ENCODE results near the gene ACSF3. TPM values are rescaled to one million over a fixed set of nuclear protein-coding genes. Genes with fewer than 3 reads are reported as not detected.

The ACSF3 gene
- total RNA-seq, 1 experiment from 2014 or later: 38.7 TPM

- in situ Hi-C loops (cut with HindIII; ENCODE audit: low sequenced_read_pairs): no loop called here
- DNase-seq (ENCODE audit: low spot score): no peak
Observed at GRCh38 chr16:89166696-89167424, 73.2 kb downstream of the ACSF3 start.

- in situ Hi-C loops (cut with HindIII; ENCODE audit: low sequenced_read_pairs): no loop called here
- DNase-seq (ENCODE audit: low spot score): peak; percentile 76
Observed at GRCh38 chr16:89167425-89167941, 73.8 kb downstream of the ACSF3 start.

GRCh38 chr16:89168381-89169189 lies 74.9 kb downstream of the ACSF3 start:
- in situ Hi-C loops (cut with HindIII; ENCODE audit: low sequenced_read_pairs): no loop called here
- no peak for DNase-seq (ENCODE audit: low spot score)

GRCh38 chr16:89169778-89170177 lies 76.1 kb downstream of the ACSF3 start:
- in situ Hi-C loops (cut with HindIII; ENCODE audit: low sequenced_read_pairs): no loop called here
- DNase-seq (ENCODE audit: low spot score): no peak

- in situ Hi-C loops (cut with HindIII; ENCODE audit: low sequenced_read_pairs): no loop called here
- peak; percentile 53 for DNase-seq (ENCODE audit: low spot score)
Observed at GRCh38 chr16:89170346-89171215, 76.9 kb downstream of the ACSF3 start.

GRCh38 chr16:89171216-89172170 lies 77.8 kb downstream of the ACSF3 start, which contains the start of gene CDH15:
Gene CDH15, plus strand, starts transcription at chr16:89171748. Its CDS starts 84 bp downstream, at chr16:89171832.
- peak; percentile 99 for DNase-seq (ENCODE audit: low spot score)
- in situ Hi-C loops (cut with HindIII; ENCODE audit: low sequenced_read_pairs): no loop called here

- peak; percentile 26 for DNase-seq (ENCODE audit: low spot score)
- in situ Hi-C loops (cut with HindIII; ENCODE audit: low sequenced_read_pairs): no loop called here
Observed at GRCh38 chr16:89172171-89172527, 78.5 kb downstream of the ACSF3 start.

GRCh38 chr16:89172528-89173173 lies 79.0 kb downstream of the ACSF3 start:
- in situ Hi-C loops (cut with HindIII; ENCODE audit: low sequenced_read_pairs): no loop called here
- peak; percentile 41 for DNase-seq (ENCODE audit: low spot score)

- in situ Hi-C loops (cut with HindIII; ENCODE audit: low sequenced_read_pairs): no loop called here
- DNase-seq (ENCODE audit: low spot score): peak; percentile 28
Observed at GRCh38 chr16:89173174-89173921, 79.7 kb downstream of the ACSF3 start.

- DNase-seq (ENCODE audit: low spot score): peak; percentile 28
- in situ Hi-C loops (cut with HindIII; ENCODE audit: low sequenced_read_pairs): no loop called here
Observed at GRCh38 chr16:89174055-89174827, 80.6 kb downstream of the ACSF3 start.

GRCh38 chr16:89174877-89175276 lies 81.2 kb downstream of the ACSF3 start:
- DNase-seq (ENCODE audit: low spot score): no peak
- in situ Hi-C loops (cut with HindIII; ENCODE audit: low sequenced_read_pairs): no loop called here

- DNase-seq (ENCODE audit: low spot score): peak; percentile 95
- in situ Hi-C loops (cut with HindIII; ENCODE audit: low sequenced_read_pairs): no loop called here
Observed at GRCh38 chr16:89175280-89176146, 81.9 kb downstream of the ACSF3 start.

- in situ Hi-C loops (cut with HindIII; ENCODE audit: low sequenced_read_pairs): no loop called here
- DNase-seq (ENCODE audit: low spot score): no peak
Observed at GRCh38 chr16:89176147-89176690, 82.6 kb downstream of the ACSF3 start.

GRCh38 chr16:89176717-89177116 lies 83.1 kb downstream of the ACSF3 start:
- DNase-seq (ENCODE audit: low spot score): no peak
- in situ Hi-C loops (cut with HindIII; ENCODE audit: low sequenced_read_pairs): no loop called here

- in situ Hi-C loops (cut with HindIII; ENCODE audit: low sequenced_read_pairs): no loop called here
- no peak for DNase-seq (ENCODE audit: low spot score)
Observed at GRCh38 chr16:89177501-89177900, 83.8 kb downstream of the ACSF3 start.
